RPMI8226 (cell line): ENCODE measurements around the gene AVL9.
"Not testable (repeated sequence)": the region's sequence is repeated elsewhere in the genome, so short reads cannot be mapped to it uniquely, and the experiment has no call there.

Source experiments
- DNase-seq: peaks from one replicate; pipeline ENCODE4 v3.0.0-alpha.2; 2015

The AVL9 gene

DNA sequence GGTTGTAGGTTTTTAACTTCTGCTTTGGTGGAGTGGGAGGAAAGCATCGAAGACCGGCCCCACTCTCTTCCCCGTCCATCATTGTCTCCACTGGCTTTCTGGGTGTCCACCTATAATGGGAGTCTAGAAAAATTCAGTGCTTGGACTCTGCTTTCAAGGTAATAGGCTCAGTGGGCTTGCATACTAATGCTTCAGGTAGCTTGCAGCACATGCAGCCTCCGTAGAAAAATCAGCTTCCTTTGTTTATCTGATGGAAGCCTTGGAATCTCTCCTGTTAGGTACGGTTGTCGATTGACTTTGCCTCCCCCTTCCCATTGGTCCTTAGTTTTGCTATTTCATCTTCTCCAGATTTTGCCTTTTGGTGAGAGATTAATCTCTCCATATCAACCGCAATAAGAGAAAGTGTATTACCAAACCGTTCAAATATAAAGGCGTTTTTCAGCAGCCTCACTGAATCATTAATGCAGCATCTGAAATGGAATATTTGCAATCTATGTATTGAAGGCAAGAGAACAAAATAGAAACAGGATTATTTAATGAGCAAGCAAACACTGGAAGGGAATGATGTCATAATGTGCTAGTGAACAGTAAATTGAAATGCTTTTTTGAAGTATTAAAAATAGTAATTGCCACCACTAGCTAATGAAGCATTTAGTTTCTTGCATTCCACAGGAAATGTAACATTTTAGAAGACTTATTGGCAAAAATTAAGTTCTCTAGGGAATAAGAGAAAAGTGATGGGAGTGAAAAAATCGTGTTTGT, 944 bp downstream of the AVL9 start:
- DNase-seq = no peak

DNA sequence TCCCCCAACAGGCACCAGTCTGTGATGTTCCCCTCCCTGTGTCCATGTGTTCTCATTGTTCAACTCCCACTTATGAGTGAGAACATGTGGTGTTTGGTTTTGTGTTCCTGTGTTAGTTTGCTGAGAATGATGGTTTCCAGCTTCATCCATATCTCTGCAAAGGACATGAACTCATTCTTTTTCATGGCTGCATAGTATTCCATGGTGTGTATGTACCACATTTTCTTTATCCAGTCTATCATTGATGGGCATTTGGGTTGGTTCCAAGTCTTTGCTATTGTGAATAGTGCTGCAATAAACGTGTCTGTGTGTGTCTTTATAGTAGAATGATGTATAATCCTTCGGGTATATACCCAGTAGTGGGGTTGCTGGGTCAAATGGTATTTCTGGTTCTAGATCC, 4.5 kb downstream of the AVL9 start:
- DNase-seq = not testable (repeated sequence)

DNA sequence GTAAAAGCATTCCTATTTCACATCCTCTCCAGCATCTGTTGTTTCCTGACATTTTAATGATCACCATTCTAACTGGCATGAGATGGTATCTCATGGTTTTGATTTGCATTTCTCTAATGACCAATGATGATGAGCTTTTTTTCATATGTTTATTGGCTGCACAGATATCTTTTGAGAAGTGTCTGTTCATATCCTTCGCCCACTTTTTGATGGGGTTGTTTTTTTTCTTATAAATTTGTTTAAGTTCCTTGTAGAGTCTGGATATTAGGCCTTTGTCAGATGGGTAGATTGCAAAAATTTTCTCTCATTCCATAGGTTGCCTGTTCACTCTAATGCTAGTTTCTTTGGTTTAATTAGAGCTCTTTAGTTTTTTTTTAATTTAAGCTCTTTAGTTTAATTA, 4.9 kb downstream of the AVL9 start:
- DNase-seq = not testable (repeated sequence)

DNA sequence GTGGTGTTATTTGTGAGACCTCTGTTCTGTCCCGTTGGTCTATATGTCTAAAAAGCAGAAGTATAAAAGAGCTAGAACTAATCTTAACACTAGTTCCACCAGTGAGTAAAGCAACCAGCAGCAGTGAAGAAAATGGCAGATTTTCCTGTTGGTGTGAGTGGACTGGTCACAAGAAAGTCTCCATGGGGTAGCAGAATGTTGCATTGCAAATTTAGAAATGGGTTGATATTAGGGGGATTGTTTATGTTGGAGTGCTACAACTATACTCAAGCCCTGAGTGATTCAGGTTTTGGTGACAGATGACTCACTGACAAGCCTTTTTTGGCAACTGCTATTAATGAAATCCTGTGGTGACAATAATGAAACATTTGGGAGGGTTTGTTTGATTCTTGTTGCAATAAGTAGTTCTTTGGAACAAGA, 5.6 kb downstream of the AVL9 start:
- DNase-seq = no peak

DNA sequence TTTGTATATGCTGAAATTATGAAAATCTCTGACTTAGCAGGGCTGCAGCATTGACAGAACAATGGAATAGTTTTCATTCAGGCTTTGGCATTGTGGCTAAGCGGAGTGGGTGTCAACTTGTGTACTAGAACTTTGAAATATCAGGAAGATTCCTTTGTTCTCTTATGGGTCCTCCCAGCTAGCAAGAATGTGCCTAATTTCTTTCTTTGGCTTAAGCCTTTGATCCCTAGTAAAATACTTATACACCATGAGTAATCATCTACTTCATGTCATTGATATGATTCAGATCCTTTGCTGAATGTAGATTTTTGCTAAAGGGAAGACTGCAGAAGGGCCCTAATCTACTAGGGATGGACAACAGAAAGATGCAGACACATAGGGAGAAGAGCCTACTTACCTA, 6.2 kb downstream of the AVL9 start:
- no peak for DNase-seq

GRCh38 chr7:32502728-32503127, 7.4 kb downstream of the AVL9 start:
- no peak for DNase-seq

DNA sequence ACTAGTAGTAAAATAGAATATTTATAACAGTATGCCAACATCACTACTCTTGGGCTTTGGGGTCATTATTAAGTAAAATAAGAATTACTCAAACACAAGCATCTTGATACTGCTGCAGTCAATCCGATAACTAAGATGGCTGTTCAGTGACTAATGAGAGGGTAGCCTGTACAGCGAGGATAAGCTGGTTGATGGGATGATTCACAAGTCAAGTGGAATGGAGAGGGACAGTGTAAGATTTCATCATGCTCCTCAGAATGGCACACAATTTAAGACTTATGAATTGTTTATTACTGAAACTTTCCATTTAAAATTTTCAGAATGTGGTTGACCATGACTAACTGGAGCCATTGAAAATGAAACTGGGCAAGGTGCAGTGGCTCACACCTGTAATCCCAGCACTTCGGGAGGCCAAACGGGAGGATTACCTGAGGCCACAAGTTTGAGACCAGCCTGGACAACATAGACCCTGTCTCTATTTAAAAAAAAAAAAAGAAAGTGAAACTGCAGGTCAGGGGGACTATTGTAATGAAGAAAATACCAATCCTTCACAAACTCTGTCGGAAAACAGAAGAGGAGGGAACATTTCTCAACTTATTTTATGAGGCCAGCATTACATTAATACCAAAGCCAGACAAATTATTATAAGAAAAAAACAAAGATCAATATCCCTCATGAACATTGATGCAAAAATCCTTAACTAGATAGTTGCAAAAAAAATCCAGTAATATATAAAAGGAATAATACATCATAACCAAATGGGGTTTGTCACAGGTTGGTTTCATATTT, 11.2 kb downstream of the AVL9 start:
- no peak for DNase-seq

DNA sequence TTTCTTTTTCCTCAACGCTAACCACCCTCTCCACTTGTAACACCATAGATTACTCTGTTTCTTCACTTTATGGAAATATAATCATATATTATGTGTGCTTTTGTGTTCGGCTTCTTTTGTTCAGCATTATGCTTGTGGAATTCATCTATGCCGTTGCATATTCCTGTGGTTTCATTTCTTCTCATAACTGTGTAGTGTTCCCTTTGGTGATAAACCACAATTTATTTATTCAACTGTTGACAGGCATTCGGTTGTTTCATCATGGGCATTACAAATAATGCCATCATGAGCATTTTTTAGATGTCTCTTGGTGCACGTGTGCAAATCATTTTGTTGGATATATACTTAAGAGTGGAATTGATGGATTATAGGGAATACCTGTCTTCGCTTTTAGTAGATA, 12.1 kb downstream of the AVL9 start:
- DNase-seq = no peak

DNA sequence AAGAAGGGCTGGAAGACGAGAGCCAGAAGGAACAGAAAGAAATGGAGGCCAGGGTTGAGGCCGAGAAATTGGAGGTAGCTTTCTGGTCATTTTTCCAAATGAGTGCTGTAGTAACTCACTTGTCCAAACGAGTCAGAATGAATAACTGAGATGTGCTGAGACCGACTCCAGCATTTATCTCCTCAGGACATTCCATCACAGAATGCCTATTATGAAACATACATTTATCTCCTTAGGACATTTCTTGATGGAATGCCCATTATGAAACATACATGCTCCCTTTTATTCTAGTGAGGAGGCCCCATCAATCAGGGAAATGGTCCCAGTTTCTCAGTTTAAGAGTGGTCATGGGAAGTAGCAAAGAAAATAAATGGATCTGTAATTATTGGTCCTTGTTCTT, 16.5 kb downstream of the AVL9 start:
- DNase-seq = no peak

DNA sequence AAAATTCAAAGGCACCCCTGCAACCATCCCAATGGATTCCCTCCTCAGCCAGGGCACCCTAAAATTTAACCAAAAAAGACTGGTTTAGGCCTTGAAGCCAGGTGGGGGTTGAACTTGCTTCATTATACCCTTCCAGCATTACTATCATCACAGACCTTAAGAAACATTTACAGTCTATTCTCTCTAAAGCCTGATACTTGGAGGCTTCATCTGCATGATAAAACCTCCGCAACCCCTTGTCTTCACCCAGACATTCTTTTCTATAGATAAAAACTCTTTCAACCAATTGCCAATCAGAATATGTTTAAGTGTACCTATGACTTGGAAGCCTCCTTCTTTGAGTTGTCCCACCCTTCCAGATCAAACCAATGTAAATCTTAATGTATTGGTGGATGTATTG, 17.9 kb downstream of the AVL9 start:
- no peak for DNase-seq

GRCh38 chr7:32515890-32516550, 20.7 kb downstream of the AVL9 start:
- DNase-seq = peak; percentile 4

GRCh38 chr7:32516551-32517100, 21.3 kb downstream of the AVL9 start:
- DNase-seq = no peak

DNA sequence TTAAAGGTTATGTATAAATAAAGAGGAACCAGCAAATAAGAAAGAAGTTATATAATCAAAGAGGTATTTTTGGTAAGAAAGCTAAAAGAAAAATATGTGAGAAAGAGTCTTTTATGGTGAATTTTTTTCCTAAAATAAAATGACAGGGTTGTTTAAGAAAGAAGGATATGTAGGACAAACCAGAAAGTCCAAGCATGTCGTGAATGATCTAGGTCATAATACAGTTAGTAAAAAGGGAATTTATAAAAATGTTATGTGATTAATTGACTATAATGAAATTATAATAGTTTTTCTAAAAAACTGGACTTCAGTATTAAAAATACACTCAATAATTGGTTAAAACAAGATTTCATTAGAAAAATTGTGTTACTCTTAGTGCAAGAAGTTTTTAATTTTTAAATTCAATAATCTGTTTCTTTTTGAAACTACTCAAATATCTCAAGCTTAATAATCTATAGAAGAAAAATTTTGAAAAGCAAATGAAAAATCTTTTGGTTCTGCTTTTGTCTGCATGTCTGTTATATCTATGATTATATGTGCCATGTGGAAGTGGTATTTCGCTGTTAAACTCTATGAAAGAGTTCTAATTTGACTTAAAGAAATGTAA, 23.3 kb downstream of the AVL9 start:
- peak; percentile 31 for DNase-seq

GRCh38 chr7:32519763-32520162, 24.5 kb downstream of the AVL9 start:
- no peak for DNase-seq

DNA sequence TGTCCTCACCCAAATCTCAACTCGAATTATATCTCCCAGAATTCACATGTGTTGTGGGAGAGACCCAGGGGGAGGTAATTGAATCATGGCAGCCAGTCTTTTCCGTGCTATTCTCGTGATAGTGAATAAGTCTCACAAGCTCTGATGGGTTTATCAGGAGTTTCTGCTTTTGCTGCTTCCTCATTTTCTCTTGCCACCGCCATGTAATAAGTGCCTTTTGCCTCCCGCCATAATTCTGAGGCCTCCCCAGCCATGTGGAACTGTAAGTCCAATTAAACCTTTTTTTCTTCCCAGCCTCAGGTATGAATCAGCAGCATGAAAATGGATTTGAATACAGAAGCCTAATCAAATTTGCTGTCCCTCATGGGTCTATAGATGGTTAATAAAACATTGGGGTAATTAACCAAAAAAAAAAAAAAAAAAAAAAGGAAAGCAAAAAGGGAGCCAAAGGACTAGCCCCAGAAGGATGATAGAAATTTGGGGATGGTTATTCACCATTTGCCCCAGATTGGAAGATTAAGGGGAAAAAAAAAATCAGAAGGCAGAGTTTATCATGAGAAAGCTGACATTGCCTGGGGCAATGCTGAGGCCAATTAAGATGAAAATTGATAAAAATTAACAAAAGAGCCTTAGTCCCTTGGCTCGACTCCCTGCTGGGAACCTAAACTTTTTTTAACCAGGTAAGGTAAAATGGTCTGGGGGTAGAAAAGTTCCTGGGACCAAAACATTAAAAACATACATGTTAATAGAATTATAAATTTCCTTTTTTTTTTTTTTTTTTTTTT, 27.6 kb downstream of the AVL9 start:
- DNase-seq = no peak

- no peak for DNase-seq
Measured at GRCh38 chr7:32524631-32525030, 29.3 kb downstream of the AVL9 start.

DNA sequence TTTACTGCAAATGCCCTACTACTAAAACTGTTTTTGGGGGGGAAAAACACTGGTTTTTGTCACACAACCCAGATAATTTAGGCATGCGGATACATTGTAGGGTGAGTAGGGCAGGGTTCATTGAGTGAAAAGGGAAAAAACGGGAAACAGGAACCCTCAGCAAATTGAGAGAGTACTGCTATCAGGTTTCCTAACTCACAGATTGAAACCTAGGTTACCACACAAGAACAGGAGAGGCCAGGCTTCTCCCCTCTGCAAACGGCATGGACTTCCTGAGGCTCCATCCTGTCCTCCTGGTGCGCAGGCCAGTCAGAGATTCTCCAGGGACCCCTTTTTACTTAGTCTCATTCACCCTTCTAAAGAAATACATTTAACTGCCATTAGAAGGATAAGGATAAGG, 30.6 kb downstream of the AVL9 start:
- no peak for DNase-seq

- no peak for DNase-seq
Measured at GRCh38 chr7:32531402-32531801, 36.1 kb downstream of the AVL9 start.

GRCh38 chr7:32532086-32532485, 36.8 kb downstream of the AVL9 start:
- DNase-seq = no peak

DNA sequence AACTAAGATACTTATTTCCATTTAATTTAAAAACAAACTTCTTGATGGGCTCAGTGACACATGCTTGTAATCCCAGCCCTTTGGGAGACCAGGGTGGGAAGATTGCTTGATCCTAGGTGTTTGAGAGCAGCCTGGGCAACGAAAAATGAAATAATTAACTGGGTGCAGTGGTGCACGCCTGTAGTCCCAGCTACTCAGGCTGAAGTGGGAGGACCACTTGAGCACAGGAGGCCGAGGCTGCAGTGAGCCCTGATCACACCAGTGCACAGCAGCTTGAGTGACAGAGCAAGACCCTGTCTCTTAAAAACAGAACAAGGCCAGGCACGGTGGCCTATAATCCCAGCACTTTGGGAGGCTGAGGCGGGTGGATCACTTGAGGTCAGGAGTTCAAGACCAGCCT, 37.4 kb downstream of the AVL9 start:
- no peak for DNase-seq

DNA sequence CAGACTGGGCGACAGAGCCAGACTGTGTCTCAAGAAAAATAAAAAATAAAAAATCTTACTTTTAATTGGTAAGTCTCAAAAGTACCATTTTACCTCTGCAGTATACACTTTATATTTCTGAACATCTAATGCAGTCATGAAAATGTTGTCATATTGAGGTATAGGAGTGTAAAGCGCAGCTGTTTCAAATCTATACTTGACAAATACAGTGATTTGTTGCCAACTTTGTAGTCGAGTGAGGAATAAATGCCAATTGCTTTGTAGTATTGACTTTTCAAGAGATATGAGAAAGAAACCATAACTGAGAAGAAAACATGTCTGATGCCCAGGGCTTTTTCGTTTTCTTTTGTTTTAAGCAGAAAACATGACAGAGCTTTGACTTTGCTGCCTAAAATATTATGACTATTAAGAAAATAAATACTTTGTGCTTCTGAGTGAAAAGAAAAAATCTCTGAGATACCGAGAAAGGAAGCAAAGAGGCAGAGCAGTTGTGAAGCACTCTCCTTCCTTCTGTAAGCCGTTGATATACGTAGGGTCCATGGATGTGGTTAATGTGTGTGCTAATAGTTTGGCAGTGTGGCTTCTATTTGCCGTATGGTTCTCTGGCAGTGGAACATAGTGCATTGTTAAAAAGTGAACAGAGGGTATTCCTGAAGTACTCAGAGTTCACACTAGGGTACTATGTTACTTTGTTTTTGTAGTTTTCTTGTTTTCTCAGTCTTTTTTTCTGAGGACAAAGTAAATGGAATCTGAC, 38.2 kb downstream of the AVL9 start:
- no peak for DNase-seq
